Kidney glomerular epithelial cell (primary cell): ENCODE measurements around the gene RNGTT.
"Not testable (repeated sequence)": the region's sequence is repeated elsewhere in the genome, so short reads cannot be mapped to it uniquely, and the experiment has no call there.

Experiments used
- DNase-seq: peaks from one replicate; lab custom pipeline; 2025; lab: John Stamatoyannopoulos, UW

Gene RNGTT

GRCh38 chr6:88963139-88964090 is at the start of gene RNGTT:
TSS of gene RNGTT (minus strand) at chr6:88963618. CDS start at chr6:88963409, 209 bp downstream.
- peak; percentile 96 for DNase-seq

GRCh38 chr6:89011436-89011835 is 48.0 kb upstream of the RNGTT start:
- DNase-seq, result no peak

DNA sequence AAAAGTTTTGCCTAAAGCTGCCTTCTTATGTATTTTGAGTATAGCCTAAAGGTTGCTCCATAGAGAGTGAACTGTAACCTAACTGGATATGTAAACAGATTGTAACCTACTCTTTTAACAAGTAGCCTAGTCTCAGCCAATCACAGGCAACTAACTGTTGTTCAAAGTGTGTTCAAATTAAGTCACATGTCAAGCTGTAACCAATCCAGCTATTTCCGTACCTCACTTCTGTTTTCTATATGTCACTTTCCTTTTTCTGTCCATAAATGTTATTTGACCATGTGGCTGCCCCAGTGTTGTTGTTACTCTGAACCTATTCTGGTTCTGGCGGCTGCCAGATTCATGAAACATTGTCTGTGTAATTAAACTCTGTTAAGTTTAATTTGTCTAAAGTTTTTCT is 47.4 kb upstream of the RNGTT start:
- no peak for DNase-seq

DNA sequence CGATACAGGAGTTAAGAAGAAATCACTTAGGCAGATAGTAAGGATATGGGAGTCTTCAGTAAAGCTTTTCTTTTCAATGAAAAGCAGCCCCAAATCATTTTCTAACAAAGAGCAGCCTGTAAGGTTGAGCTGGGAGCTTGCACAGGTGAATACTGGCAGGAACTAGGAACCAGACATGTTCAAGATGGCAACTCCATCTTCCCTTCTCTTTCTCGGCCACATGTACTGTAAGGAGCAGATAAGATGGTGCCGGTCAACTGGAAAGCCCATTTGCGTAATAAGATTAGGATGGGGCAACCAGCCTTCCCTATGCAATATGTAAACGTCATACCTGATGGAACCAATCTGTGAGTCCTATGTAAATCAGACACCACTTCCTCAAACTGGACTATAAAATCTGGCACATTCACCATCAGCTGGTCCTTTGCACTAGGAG is 46.2 kb upstream of the RNGTT start:
- DNase-seq, result no peak

GRCh38 chr6:89008815-89009374 is 45.5 kb upstream of the RNGTT start:
- no peak for DNase-seq

DNA sequence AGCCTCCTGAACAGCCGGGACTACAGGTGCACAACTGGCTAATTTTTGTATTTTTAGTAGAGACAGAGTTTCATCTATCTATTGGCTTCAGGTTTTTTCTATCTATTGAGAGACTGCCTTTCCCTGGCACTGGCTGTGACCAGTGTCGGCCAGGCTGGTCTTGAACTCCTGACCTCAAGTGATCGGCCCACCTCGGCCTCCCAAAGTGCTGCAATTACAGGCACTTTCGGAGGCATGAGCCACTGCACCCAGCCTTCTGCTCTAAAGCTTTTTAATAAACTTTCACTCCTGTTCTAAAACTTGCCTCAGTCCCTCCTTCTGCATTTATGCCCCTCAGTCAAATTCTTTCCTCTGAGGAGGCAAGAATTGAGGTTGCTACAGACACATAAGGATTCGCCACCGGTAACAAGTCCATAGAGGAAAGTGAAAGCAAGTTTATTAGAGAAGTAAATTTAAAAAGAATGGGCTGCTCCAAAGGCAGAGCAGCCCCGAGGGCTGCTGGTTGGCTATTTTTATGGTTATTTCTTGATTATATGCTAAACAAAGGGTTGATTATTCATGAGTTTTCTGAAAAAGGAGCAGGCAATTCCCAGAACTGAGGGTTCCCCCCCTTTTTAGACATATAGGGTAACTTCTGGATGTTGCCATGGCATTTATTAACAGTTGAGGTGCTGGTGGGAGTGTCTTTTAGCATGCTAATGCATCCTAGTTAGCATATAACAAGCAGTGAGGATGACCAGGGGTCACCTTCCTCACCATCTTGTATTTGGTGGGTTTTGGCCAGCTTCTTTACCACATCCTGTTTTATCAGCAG is 44.8 kb upstream of the RNGTT start:
- no peak for DNase-seq

GRCh38 chr6:89007209-89008000 is 44.0 kb upstream of the RNGTT start:
- DNase-seq, result no peak

DNA sequence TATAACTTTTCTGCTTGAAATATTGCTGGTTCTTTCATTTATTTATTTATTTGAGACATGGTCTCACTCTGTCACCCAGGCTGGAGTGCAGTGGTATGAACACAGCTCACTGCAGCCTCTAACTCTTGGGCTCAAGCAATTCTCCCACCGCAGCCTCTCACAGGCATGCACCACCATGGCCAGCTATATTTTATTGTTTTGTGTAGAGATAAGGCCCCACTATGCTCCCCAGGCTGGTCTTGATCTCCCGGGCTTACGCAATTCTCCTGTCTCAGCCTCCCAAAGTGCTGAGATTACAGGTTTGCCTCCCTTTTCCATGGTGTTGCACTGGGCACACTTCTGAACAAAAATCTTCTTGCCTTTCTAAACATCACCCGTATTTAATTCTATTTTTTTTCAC is 39.1 kb upstream of the RNGTT start:
- DNase-seq, result no peak

- DNase-seq, result no peak
These were observed 33.9 kb upstream of the RNGTT start for GRCh38 chr6:88997327-88997726.

DNA sequence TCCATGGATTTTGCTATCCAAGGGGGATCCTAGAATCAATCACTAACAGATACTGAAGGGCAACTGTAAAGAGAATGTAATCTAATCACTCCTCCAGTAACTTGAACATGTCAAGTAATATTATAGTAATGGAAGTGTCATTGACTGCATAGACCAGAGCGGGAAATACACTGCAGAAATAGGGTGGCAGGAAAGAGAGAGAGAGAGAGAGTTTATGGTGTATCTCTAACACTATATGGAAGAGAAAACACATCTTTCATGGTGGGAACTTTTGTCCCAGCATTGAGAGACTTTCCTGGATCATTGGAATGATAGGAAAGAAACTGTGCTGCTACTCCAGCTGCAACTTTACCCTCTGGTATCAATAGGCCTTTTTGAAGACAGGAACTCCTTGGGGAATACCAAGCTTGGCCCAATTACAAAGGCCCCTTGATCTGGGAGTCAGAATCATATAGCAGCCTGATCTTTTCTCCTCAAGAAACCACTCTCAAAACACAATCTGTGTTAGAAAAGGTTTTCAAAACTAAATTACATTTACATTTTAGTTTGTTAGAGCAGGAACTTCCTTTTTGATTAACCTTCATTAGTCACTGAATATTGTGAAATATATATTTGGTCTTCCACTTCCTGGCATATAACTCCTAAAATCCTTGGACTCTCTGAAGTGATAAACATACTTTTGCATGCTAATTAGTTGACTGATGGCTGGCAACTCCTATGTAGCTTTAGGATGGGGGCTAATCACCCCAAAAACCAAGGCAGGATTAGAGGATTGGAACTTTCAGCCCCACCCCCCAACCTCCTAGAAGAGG is 29.5 kb upstream of the RNGTT start:
- no peak for DNase-seq

DNA sequence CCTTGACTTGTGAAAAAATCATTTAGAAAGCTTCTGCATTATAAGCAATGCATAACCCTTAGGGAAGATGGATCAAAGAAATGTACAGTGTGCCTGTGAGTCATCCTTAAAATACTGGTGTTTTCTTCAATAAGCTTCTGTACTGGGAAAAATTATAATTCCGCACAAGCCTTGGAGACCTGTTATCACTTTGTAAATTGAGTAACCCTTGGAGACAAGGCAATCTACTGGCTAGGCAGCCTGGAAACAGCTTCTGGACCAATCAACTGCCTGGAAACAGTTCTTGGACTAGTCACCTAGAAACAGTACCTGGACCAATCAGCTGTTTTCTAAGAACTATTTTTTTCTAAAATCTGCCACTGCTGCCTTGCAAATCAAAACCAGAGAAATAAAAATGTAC is 25.8 kb upstream of the RNGTT start:
- DNase-seq, result no peak

- no peak for DNase-seq
These were observed 24.5 kb upstream of the RNGTT start for GRCh38 chr6:88987922-88988321.

GRCh38 chr6:88985901-88986300 is 22.5 kb upstream of the RNGTT start:
- DNase-seq, result no peak

GRCh38 chr6:88984606-88985005 is 21.2 kb upstream of the RNGTT start:
- no peak for DNase-seq

DNA sequence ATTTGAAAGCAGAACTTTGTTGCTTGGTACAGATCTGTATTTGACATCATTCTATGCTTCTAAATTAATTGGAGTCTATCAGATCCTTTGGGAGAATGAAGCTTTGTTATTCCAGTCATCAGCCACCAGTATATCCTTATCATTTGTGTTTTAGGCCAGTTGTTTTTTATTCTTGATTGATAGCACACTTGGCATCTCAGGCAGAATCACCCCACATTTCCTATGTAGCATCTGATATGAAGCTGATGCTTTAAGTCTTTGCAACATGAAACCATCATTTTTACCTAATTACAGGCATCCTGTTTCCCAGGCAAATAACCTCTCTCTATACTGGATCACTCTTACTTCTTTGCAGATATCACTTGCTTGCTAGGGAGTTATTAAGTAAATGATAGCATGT is 20.7 kb upstream of the RNGTT start:
- no peak for DNase-seq

DNA sequence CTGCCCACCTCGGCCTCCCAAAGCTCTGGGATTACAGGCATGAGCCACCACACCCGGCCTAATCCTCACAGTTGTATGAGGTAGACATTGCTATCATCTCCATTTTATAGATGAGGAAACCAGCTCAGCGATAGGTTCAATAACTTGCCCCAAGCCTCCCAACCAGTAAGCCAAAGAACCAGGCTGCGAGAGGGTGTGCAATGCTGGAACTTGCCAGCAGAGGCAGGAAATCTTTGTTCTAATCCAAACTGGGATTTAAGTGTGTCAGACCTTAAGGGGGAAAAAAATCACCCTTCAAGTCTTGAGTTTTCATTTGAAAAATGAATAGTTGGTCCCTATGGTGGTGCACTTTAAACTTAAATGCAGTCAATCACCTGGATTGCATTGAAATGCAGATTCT is 20.1 kb upstream of the RNGTT start:
- peak; percentile 37 for DNase-seq

- DNase-seq, result not testable (repeated sequence)
These were observed 19.7 kb upstream of the RNGTT start for GRCh38 chr6:88983129-88983528.

DNA sequence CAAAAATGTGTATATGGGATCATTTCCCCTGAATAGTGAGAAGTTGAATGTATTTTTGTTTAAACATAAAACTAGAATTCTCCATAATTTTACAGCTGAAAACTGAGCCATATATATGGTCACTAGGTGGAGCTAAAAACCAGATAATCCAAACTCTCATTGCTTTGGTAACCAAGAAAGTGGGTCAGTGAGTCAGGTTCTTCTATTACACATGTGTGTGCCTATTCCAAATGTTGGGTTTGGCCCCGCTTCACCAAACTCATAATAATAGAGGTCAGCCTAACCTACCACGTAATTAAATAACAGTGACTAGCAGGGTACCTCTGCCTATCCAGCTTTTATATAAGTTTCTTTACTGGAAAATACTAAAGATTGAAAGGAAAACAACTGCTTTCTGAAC is 19.3 kb upstream of the RNGTT start:
- DNase-seq, result peak; percentile 73

DNA sequence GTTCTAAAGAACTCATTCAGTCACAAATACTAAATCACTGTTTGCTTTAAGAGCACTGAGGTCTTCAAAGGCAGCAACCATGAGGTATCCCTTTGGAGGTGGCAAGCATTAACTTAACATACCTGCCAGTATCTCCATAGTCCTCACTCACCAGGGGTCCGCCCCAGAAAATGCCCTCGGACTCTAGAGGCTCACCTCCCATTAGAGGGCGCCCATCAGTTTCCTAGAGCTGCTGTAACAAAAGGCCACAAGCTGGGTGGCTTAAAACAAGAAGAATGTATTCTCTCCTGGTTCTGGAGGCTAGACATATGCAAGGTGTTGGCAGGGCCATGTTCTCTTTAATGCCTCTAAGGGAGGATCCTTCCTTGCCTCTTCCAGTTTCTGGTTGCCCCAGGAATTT is 12.0 kb upstream of the RNGTT start:
- no peak for DNase-seq

DNA sequence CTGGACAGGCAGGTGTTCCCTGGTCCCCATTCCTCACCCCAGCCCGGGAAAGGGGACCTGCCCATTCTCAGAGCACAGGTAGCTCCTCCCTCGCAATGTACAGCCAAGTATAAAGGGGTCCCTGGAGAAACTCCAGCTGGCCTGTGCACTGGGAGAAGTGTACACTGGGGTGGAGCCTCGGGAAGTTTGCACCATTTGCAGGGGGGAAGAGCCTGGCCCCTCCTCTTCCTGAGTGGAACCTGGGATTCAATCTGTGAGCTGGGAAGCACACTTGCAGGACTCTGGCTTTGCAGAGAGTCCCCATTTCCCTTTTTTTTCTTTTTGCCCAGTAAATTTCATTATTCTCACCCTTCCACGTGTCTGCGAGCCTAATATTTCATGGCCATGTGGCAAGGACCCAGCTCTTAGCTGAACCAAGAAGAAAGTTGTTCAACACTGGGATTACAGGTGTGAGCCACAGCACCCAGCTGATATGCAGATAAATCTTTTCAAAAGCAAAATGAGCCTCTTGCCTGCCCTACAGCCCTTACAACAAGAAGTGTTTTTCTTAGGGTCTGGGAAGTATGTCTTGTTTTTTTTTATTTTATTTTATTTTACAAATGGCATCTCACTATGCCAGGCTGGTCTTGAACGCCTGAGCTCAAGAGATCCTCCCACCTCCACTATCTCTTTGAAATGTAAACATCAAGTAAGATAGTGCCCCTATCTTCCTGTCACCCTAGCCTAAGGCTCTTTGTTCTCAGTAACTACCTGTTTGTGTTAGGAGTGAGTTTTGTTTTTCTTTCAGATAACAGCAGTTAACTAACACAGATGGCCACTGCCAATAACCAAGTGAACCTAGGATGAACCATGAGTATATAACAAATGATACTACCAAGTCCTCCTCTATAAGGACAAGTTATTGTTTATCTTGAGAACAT is 9.3 kb upstream of the RNGTT start:
- no peak for DNase-seq
